HT1080 (cell line): ENCODE data around the gene USP10. TPM values are rescaled to one million over a fixed set of nuclear protein-coding genes. Genes with fewer than 3 reads are reported as not detected.
A peak's percentile ranks its signal among the peaks of the same experiment; 100 is the strongest.

Source experiments
- DNase-seq: peaks from one replicate; pipeline ENCODE4 v3.0.0-alpha.2; 2015; ENCODE audit warnings: low read depth
- total RNA-seq: library from RNA; depleted of rRNA; stranded (reverse); fragments of >200 nt; shearing (Covaris generic); gene quantifications from 2 replicates; pipeline ENCODE4 v1.2.3, GENCODE V29; 2014

USP10 gene
- total RNA-seq, 1 experiment from 2014 or later, result 99.8 TPM

DNA sequence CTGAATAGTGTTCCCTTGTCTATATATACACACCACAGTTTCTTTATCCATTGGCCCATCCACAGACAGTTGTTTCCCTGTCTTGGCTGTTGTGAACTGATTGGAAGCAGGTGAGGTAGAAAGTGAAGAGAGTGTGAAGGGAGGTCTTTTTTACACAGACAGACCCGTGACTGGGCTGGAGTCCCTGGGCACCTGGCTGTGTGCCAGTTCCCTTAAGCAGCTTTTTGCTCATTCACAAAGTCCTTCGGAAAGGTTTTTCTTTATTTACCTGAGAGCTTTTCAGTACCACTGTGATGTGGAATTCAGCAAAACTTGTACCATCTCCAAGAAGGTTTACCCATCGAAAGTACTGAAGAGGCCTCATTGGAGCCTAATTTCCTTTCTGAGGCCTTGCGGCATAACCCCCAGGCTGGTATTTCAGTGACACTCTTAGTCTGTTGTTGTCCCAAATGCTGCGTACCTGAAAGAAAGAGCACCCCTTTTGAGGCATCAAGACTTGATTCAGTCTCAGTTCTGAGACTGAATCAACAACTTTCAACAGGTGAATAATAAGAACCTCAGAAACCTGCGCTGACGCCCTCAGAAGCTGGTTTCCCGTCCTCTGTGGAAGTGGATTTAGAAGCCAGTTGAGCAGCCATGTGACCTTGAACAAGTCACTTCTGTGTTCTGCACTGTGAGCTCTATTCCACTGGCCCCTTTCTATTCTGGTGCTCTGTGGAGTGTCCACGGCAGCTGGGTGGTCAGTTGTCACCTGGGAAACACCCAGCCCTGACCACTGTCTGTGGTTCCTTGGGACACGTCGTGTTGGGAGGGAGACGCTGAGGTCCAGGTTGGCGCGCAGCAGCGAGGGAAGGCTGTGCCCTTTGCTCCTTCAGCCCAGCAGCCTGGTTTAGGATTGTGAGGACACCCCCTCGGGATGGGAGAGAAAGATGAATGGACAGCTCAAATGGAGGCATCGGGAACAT, 66.1 kb downstream of the USP10 start:
- no peak for DNase-seq

- no peak for DNase-seq
These were observed 67.4 kb downstream of the USP10 start for GRCh38 chr16:84766978-84767773.

DNA sequence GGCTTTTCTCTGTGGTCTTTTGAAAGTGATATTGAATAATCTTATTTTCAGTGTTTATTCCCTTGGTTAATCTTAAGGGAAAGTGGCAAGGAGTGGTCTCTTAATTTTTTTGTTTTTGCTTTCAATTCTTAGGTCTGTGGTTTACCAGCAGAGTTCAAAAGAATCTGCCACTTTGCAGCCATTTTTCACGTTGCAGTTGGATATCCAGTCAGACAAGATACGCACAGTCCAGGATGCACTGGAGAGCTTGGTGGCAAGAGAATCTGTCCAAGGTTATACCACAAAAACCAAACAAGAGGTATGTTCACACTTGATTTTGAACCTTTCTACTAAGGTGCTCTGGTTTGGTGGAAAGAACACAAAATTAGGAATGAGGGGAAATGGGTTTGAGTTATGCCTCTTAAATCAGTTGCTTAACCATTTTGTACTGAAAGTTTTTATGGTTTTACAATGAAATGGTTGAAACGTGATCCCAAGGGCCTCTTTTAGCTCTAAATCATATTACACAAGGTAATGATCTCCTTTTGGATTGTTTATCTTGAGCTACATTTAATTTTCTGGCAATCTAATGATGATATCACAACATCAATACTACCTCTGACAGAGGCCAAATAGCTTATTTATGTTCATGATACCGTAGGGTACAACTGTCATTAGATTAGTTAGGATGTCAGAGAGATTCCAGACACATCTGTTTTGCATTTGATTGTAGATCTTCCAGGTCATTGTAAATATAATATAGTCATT, 68.4 kb downstream of the USP10 start:
- DNase-seq, result no peak

GRCh38 chr16:84768808-84769197, 69.0 kb downstream of the USP10 start:
- DNase-seq, result no peak

DNA sequence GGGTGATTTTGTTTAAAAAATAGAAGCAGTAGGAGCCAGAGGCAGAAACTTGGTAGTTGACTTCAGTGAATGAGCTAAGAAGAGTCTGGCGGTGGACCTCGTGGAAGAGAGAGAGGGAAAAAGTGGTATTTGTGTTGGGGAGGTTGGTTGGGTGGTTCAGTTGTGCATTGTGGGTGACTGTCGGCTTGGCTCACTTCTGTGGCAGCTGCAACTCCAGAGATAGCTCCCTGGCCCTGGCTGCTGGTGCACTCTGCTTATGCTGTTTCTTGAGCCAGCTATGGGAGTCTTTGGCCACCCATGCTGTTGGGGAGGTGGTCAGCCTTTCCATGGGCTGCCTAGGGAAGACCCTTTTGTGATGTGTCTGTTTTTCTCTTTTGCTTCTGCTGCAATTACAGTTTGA, 69.6 kb downstream of the USP10 start:
- no peak for DNase-seq

DNA sequence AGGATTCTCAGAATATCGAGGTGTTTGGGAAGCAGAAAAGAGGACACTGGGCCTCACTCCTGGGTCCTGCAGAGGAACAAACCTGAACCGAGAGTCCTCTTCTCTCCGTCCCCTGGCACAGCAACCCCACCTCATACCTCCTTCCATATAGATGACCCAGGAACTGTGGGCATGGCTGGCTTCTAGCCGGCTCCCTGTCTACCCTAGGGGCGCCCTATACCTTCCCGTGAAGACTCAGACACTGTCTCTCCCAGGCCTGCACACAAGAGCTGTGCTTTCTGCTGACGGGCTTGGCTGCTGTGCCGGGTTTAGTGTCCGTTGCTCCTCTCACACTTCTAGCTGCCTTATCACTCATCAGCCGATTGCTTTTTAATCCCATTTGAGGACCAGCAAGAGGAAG, 73.5 kb downstream of the USP10 start:
- no peak for DNase-seq

- peak; percentile 86 for DNase-seq
These were observed 75.0 kb downstream of the USP10 start for GRCh38 chr16:84774810-84775209.

GRCh38 chr16:84775262-84775810, 75.5 kb downstream of the USP10 start:
- DNase-seq, result no peak

GRCh38 chr16:84777435-84777834, 77.6 kb downstream of the USP10 start:
- DNase-seq, result no peak

DNA sequence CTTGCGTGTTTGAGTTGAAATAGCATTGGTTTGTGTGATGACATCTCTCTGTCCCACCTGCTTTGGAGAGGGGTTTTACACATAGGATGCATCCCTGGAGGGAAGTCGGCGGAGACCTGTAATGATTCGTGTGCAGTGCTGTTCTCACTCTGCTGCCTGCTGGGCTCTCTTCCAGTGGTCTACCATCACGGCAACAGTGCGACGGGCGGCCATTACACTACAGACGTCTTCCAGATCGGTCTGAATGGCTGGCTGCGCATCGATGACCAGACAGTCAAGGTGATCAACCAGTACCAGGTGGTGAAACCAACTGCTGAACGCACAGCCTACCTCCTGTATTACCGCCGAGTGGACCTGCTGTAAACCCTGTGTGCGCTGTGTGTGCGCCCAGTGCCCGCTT, 78.9 kb downstream of the USP10 start:
- DNase-seq, result no peak

- DNase-seq, result no peak
These were observed 80.3 kb downstream of the USP10 start for GRCh38 chr16:84780063-84780462.

GRCh38 chr16:84780544-84781376, 81.0 kb downstream of the USP10 start:
- DNase-seq, result no peak

DNA sequence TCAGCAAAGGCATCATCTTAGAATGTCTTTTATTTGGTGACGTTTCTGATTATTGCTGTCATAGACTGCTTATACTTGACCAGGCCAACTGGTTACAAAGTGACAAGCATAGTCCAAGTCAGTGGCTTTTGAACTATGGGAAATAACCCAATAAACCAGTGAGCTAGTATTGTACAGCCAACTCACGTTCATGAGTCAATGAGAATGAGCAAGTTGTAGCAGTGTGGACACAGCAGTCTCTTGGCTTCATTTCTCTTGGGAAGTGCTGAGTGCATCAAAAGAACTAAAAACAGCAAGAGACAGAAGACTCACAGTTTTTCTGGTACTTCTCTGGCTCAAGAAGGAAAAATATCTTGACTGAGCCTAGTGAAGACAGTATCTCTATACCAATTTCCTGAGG, 83.0 kb downstream of the USP10 start:
- DNase-seq, result no peak

GRCh38 chr16:84785843-84786581, 86.2 kb downstream of the USP10 start:
- no peak for DNase-seq

DNA sequence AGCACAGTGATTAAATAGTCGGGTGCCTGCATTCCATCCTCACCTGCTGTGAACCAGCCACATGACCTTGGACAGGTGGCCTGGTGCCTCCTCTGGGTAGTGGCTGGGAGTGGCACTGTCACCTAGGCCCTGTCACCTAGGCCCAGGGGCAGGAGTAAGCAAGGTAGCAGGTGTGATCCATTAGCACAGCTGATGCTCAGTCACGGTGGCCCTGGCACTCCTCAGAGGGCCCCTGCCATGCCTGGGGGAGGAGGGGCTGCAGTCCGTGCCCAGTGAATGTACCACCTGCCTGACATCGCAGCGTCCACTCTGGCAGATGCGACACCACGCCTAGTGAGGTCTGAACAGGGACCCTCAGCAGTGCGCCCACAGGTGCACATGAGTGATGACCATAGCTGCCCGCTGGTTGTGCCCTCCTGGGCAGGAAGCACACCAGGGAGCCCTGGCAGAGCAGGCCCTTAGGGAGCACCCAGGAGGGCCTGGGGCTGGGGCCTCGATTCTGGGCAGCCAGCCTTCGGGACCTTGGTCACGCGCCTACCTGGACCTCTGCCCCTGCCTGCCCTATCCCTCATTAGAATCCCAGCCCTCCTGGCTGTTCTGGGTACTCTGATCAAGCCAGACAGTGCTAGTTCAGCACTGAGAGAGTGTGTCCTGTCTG, 86.9 kb downstream of the USP10 start:
- no peak for DNase-seq

DNA sequence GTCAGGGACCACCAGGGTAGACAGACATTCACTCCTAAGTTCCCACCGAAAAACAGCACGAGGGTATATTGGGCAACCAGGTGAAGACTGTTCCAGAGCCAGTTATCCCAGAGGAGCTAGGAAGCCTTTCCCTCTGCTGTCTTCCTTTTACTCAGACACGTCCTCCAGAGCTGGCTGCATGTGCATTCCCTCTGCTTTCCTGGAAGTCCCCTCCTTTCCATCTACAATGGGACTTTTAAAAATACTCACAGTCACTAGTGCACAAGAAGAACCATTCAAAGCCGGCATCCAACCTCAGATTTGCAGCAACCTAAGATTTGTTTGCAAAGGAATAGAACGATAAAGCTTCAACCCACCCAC, 87.4 kb downstream of the USP10 start:
- no peak for DNase-seq

- no peak for DNase-seq
These were observed 89.2 kb downstream of the USP10 start for GRCh38 chr16:84788920-84789391.

DNA sequence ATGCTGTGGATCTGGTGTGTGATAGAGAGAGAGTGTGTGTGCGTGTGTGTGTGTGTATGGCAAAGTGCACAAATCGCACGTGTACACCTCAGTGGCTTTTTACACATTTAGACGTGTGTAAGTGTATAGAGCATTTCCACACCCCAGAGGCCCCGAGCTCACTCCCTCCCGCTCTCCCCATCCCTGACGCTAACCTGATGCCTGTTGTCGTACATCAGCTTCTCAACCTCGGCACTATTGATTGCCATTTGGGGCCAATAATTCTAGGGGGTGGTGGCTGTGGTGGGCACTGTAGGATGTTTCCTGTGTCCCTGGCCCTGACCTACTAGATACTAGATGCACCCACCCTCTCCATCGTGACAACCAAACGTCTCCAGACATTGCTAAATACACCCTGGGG, 89.6 kb downstream of the USP10 start:
- no peak for DNase-seq

DNA sequence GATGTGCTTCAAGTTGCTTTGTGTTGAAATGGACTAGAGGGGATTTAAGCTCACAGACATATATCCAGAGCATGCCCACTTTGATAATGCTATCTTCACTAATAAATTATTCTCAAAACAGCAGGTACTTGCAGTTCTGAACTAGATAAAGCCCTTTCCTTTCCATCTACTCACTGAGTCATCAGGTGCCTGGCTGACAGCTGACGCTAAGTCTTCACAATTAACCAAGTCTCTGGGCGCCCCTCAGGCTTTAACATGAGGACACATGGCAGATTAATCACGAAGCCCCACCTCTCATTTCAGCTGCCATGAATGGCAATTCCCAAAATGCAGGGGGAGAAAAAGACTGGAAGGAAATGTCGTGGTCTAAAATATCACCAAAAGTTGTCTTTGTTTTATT, 90.5 kb downstream of the USP10 start:
- no peak for DNase-seq
